Activated CD8-positive, alpha-beta T cell treated with anti-CD3 and anti-CD28 coated beads for 36 hours (primary cell): ENCODE data around the gene FCGBP. TPM values are rescaled to one million over a fixed set of nuclear protein-coding genes. Genes with fewer than 3 reads are reported as not detected.

Experiments
- ATAC-seq: fragments of 200-7000 bp; cut with Tn5 transposase; one replicate; pipeline ENCODE4 v1.10.0; 2021; ENCODE audit warnings: mild to moderate bottlenecking, moderate library complexity
- CTCF ChIA-PET: fragments of 350-600 bp; sonication (Branson Sonifier 250); formaldehyde crosslinking; loops from one replicate; lab custom pipeline; 2021; ENCODE audit warnings: antibody characterized with exemption; lab: Charles Lee
- POLR2A ChIA-PET: fragments of 350-600 bp; sonication (Branson Sonifier 250); formaldehyde crosslinking; loops from one replicate; lab custom pipeline; 2021; ENCODE audit warnings: antibody characterized with exemption; lab: Charles Lee
- DNase-seq: peaks from one replicate; pipeline ENCODE4 v3.0.0-alpha.2; 2020
- H3K27ac Mint-ChIP-seq: one replicate; pipeline ENCODE4 v1.8.0; 2021; ENCODE audit warnings: mild to moderate bottlenecking, mixed read lengths
- H3K27me3 Mint-ChIP-seq: one replicate; pipeline ENCODE4 v1.8.0; 2021; ENCODE audit warnings: mixed read lengths
- H3K36me3 Mint-ChIP-seq: one replicate; pipeline ENCODE4 v1.8.0; 2021; ENCODE audit warnings: low read depth, mixed read lengths
- H3K4me1 Mint-ChIP-seq: one replicate; pipeline ENCODE4 v1.8.0; 2021; ENCODE audit warnings: low read depth, mixed read lengths
- H3K4me3 Mint-ChIP-seq: one replicate; pipeline ENCODE4 v1.8.0; 2021; ENCODE audit warnings: mild to moderate bottlenecking, moderate library complexity, mixed read lengths
- H3K9me3 Mint-ChIP-seq: one replicate; pipeline ENCODE4 v1.8.0; 2021; ENCODE audit warnings: mixed read lengths
- intact Hi-C: fragments of 100-400 bp; cut with micrococcal nuclease; formaldehyde crosslinking; loops from one replicate; pipeline ENCODE4 v1.10.0; 2022
- total RNA-seq, 2 experiments: library from RNA; stranded (reverse); gene quantifications; one replicate each; pipeline ENCODE4 v1.2.3, GENCODE V29; 2021
- TF ChIP-seq, protein P1 (sequence below): fragments of 200-600 bp; IDR thresholded peaks from one replicate; pipeline ENCODE4 v1.8.0; 2022; ENCODE audit warnings: antibody characterized with exemption, mild to moderate bottlenecking

FCGBP gene
- total RNA-seq, 2 experiments from 2014 or later: 4.8 to 6.9 TPM

- peaks cover 2% of the 10 kb centered on the region for H3K4me1 Mint-ChIP-seq
- intact Hi-C loops: no loop called here
- no peaks in the 10 kb centered on the region for H3K27me3 Mint-ChIP-seq
- H3K4me3 Mint-ChIP-seq: no peak overlapping the region
- TF ChIP-seq, protein P1, sequence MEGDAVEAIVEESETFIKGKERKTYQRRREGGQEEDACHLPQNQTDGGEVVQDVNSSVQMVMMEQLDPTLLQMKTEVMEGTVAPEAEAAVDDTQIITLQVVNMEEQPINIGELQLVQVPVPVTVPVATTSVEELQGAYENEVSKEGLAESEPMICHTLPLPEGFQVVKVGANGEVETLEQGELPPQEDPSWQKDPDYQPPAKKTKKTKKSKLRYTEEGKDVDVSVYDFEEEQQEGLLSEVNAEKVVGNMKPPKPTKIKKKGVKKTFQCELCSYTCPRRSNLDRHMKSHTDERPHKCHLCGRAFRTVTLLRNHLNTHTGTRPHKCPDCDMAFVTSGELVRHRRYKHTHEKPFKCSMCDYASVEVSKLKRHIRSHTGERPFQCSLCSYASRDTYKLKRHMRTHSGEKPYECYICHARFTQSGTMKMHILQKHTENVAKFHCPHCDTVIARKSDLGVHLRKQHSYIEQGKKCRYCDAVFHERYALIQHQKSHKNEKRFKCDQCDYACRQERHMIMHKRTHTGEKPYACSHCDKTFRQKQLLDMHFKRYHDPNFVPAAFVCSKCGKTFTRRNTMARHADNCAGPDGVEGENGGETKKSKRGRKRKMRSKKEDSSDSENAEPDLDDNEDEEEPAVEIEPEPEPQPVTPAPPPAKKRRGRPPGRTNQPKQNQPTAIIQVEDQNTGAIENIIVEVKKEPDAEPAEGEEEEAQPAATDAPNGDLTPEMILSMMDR: no peak
- DNase-seq: no peak
- POLR2A ChIA-PET: no interaction called here
- ATAC-seq: no peak
- CTCF ChIA-PET: interaction anchor here (1.0 to 1.2 kb wide), 2 partner anchors 10 to 11 kb away, joined by 3 read pairs; no protein-coding TSS in a partner anchor
- no peak overlapping the region for H3K27ac Mint-ChIP-seq
- peaks cover 8% of the 10 kb centered on the region for H3K36me3 Mint-ChIP-seq
- no peaks in the 10 kb centered on the region for H3K9me3 Mint-ChIP-seq
Observed at GRCh38 chr19:39917561-39918182, 16.8 kb downstream of the FCGBP start.

DNA sequence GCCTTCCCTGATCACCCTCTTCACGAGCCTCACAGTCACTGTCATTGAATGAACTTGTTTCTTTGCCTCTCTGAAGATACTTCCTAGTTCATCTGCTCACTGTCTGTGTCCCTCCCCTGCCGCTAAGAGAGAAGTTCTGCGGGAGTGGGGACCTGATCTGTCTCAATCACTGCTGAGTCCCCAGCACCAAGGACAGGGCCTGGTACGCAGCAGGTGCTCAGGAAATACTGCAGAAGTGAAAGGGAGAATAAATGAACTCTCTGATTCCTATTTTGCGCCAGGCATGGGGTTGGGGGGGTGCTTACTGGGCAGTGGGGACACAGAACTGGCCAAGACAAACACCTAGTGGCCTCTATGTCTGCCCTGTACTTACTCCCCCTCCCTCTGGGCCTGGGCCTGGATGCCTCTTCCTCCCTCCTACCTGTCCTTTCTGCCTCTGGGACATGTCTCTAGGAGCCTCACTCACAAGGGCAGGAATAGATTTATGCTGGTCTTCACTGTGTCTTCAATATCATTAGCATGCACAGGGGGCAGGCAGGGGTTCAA, 17.5 kb downstream of the FCGBP start:
- ChIA-PET POLR2A (no interaction called here), CTCF (no interaction called here)
- Mint-ChIP-seq H3K4me3 (no peak overlapping the region), H3K4me1 (peaks cover 2% of the 10 kb centered on the region), H3K27ac (no peak overlapping the region), H3K36me3 (peaks cover 8% of the 10 kb centered on the region), H3K9me3 (no peaks in the 10 kb centered on the region), H3K27me3 (no peaks in the 10 kb centered on the region)
- DNase-seq (no peak), ATAC-seq (no peak)
- intact Hi-C loops: no loop called here
- TF ChIP-seq, protein P1: no peak

DNA sequence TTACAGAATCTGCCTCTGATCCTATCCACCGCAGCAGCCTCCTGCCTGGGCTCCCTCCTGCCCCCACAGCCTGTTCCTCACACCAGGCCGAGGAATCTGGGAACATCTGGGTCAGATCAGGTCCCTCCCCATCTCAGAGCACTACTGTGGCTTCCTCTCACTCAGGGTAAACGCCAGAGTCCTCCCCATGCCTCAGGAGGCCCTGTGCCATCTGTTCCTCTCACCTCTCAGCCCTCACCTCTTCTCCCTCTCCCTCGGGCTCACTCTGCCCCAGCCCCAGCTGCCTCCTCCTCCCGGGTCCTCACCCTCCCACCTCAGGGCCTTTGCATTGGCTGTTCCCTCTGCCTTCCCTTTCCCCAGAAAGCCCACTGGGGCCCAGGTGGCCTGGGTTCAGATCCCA, 18.2 kb downstream of the FCGBP start:
- CTCF ChIA-PET: interaction anchor here (1.0 kb wide), 1 partner anchor 133 kb away, joined by 3 read pairs; no protein-coding TSS in a partner anchor
- no peaks in the 10 kb centered on the region for H3K27me3 Mint-ChIP-seq

GRCh38 chr19:39915848-39916215, 18.6 kb downstream of the FCGBP start:
- DNase-seq: no peak
- Mint-ChIP-seq H3K27me3 (no peaks in the 10 kb centered on the region), H3K9me3 (no peaks in the 10 kb centered on the region), H3K4me3 (no peak overlapping the region), H3K27ac (no peak overlapping the region), H3K4me1 (peaks cover 4% of the 10 kb centered on the region), H3K36me3 (peaks cover 8% of the 10 kb centered on the region)
- no peak for ATAC-seq
- intact Hi-C loops: no loop called here
- TF ChIP-seq, protein P1: no peak
- POLR2A ChIA-PET: interaction anchor here (1.1 to 1.4 kb wide), 2 partner anchors 9 to 15 kb away, joined by 3 to 4 read pairs; no protein-coding TSS in a partner anchor
- CTCF ChIA-PET: interaction anchor here (1.0 to 3.3 kb wide), 2 partner anchors 55 to 134 kb away, joined by 3 to 9 read pairs; partner anchors contain the start of gene PSMC4

More for the DNA sequence above, 18.2 kb downstream of the FCGBP start:
- DNase-seq (no peak), ATAC-seq (no peak)
- POLR2A ChIA-PET: interaction anchor here (1.1 kb wide), 1 partner anchor 14 kb away, joined by 4 read pairs; no protein-coding TSS in a partner anchor
- H3K4me1 Mint-ChIP-seq: peaks cover 4% of the 10 kb centered on the region
- intact Hi-C loops: no loop called here
- peaks cover 8% of the 10 kb centered on the region for H3K36me3 Mint-ChIP-seq
- no peaks in the 10 kb centered on the region for H3K9me3 Mint-ChIP-seq
- TF ChIP-seq, protein P1: no peak
- H3K27ac Mint-ChIP-seq: no peak overlapping the region
- no peak overlapping the region for H3K4me3 Mint-ChIP-seq
